ENCODE results near the gene STN1. TPM values are rescaled to one million over a fixed set of nuclear protein-coding genes. Genes with fewer than 3 reads are reported as not detected.
"Not testable (repeated sequence)": the region's sequence is repeated elsewhere in the genome, so short reads cannot be mapped to it uniquely, and the experiment has no call there.

The STN1 gene
- total and polyA plus RNA-seq, 5 experiments from 2014 or later: 41.8 to 103 (median 89.3) TPM

DNA sequence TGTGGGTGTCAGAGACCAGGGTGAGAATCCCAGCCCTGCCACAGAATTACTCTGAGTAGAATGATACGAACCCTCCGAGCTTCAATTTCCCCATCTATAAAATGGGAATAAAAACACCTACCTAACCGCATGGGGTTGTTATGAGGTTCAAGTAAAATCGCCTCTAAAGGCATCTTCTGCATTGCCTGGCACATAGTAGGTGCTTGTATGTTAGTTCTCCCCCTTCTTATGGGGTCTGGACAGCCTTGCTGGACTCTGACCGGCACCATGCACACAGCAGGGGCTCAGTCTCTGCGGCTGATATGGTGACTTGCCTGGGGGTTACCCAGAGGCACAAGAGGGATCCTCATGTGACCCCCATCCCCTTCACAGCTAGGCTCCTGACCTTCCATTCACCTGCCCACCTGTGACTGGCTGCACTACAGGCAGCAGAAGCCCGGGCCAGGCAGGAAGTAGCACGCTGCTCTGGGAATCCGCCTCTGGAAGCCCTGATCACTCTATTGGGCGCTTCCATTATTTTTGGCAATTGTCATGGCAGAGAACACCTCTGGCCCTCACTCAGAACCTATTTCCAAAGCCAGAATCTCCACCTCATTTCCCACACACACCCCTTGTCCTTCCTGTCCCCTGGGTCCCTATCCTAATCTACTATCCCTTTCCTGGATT, 68.6 kb downstream of the STN1 start:
- Mint-ChIP-seq H3K36me3 (no peaks in the 10 kb centered on the region), H3K27ac (no peak overlapping the region), H3K9me3 (no peaks in the 10 kb centered on the region), H3K4me1 (peaks cover 13 to 33% (median 25%) of the 10 kb centered on the region in 4 donors), H3K27me3 (peaks cover 15 to 44% (median 22%) of the 10 kb centered on the region in 5 donors), H3K4me3 (no peak overlapping the region)
- POLR2A ChIA-PET: no interaction called here
- DNase-seq (no peak), ATAC-seq (no peak)

DNA sequence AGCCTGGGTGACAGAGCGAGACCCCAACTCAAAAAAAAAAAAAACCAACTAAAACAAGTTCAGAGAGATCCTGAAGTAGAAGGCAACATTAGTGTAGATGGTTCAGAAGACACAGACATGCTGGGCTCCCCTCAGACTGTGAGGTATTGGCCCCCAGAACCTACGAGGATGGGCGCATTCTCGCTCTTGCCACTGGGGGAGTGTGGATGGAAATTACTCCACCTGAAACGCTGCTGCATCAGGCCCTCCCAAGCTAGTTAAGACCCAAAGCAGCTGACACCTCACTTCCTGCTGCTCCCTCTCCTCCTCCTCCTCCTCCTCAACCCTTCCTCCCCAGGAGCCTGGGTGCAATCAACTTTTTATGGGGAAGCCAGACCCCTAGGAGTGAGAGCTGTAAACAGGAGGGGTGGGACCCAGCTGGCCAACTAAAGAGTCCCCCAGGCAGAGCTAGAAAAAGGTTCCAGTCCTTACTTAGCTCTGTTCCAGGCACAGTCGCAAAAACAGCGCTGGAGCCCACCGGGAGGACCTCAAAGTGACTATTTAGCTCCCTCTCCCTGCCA, 70.0 kb downstream of the STN1 start:
- POLR2A ChIA-PET: interaction anchor here (0.6 kb wide), 1 partner anchor 84 kb away, joined by 3 read pairs; no protein-coding TSS in a partner anchor
- Mint-ChIP-seq H3K36me3 (no peaks in the 10 kb centered on the region), H3K4me3 (no peak overlapping the region), H3K27me3 (peaks cover 5 to 31% (median 9%) of the 10 kb centered on the region in 5 donors), H3K27ac (no peak overlapping the region), H3K9me3 (no peaks in the 10 kb centered on the region), H3K4me1 (peaks cover 11 to 26% (median 20%) of the 10 kb centered on the region in 4 donors)
- DNase-seq (no peak), ATAC-seq (peak in 1 of 2 donors; percentile 40)

DNA sequence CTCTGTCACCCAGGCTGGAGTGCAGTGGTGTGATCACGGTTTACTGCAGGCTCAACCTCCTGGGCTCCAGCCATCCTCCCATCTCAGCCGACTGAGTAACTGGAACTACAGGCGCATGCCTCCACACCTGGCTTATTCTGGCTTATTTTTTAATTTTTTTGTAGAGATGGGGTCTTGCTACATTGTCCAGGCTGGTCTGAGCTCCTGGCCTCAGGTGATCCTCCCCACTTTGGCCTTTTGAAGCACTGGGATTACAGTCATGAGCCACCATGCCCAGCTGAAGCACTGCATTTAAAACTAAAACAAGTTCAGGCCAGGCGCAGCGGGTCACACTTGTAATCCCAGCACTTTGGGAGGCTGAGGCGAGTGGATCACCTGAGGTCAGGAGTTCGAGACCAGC, 70.6 kb downstream of the STN1 start:
- Mint-ChIP-seq H3K9me3 (no peaks in the 10 kb centered on the region), H3K27ac (no peak overlapping the region), H3K4me3 (no peak overlapping the region), H3K27me3 (peaks cover 3 to 27% (median 7%) of the 10 kb centered on the region in 5 donors), H3K4me1 (peaks cover 11 to 26% (median 20%) of the 10 kb centered on the region in 4 donors), H3K36me3 (no peaks in the 10 kb centered on the region)
- no peak for ATAC-seq
- POLR2A ChIA-PET: no interaction called here
- no peak for DNase-seq

DNA sequence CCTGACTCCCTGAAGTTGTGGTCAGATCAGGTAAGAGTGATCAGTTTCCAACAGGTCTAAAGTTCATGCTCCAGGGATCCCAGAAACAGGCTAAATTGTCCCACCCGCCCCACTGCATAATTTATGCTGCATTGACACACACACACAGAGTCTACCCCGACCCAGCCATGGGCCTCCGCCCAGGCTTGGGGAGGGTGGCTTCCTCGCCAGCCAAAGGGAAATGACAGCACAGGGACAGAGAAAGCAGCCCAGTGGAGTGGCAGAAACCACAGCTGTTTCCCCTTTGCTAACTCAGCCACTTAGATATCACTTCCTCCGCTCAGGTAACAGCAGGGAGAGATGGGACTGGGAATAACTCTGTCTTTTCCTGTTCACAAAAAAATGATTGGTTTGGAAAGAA, 72.0 kb downstream of the STN1 start:
- POLR2A ChIA-PET: no interaction called here
- no peaks in the 10 kb centered on the region for H3K36me3 Mint-ChIP-seq
- no peaks in the 10 kb centered on the region for H3K9me3 Mint-ChIP-seq
- peak overlapping the region; percentile 17 to 74 (median 42) for H3K4me3 Mint-ChIP-seq
- peak in 4 of 10 donors; percentile 23 to 34 (median 31) for DNase-seq
- peaks cover 11 to 26% (median 20%) of the 10 kb centered on the region in 4 donors for H3K4me1 Mint-ChIP-seq
- H3K27me3 Mint-ChIP-seq: peaks cover 3 to 27% (median 5%) of the 10 kb centered on the region in 5 donors
- peak; percentile 86 to 91 for ATAC-seq
- peak overlapping the region in 9 of 10 donors; percentile 8 to 70 (median 52) for H3K27ac Mint-ChIP-seq

DNA sequence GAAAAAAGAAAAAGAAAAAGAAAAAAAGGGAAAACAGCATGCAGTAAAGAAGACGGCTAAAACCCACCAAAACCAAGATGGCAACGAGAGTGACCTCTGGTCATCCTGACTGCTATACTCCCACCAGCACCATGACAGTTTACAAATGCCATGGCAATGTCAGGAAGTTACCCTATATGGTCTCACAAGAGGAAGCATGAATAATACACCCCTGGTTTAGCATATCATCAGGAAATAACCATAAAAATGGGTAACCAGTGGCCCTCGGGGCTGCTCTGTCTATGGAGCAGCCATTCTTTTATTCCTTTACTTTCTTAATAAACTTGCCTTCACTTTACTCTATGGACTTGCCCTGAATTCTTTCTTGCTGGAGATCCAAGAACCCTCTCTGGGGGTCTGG, 72.6 kb downstream of the STN1 start:
- POLR2A ChIA-PET, ATAC-seq: not testable (repeated sequence)
- H3K27ac Mint-ChIP-seq: peak overlapping the region in 4 of 10 donors; percentile 27 to 70 (median 58)

DNA sequence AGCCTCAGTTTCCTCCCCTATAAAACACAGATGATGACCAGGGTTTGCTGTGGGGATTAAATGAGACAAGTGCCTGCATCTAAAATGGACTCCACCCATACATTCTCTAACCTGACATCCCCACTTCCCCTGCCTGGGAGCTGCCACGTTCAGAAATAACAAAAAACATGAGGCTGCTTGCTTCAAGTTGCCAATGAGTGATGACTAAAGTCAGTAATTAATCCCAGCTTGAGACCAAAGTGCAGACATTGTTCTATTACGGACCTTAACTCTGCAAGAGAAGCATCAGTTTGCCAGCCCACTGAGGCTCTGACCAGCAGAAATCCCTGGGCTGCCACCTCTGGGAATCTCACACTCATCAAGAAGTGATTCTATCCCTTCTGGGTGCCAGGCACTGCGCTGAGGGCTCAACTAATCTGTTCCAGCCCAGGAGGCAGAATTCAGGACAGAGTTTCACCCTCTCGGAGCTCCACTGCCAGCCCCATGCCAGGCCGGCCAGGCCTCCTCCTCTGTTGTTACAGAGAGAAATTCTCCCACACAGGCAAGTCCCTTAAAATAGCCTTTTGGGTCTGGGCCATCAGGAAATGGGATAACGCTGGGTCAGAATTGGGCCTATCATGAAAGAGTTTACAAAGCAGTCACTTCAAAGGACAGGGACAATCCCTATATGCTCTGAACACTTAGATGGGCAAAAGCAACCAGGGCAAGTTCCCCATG, 74.0 kb downstream of the STN1 start:
- POLR2A ChIA-PET: no interaction called here
- Mint-ChIP-seq H3K27ac (no peak overlapping the region), H3K27me3 (peaks cover 0 to 10% (median 3%) of the 10 kb centered on the region in 5 donors), H3K36me3 (no peaks in the 10 kb centered on the region), H3K4me1 (peaks cover 11 to 23% (median 18%) of the 10 kb centered on the region in 4 donors), H3K9me3 (no peaks in the 10 kb centered on the region), H3K4me3 (no peak overlapping the region)
- ATAC-seq (no peak), DNase-seq (no peak)

More for the DNA sequence above, 72.6 kb downstream of the STN1 start:
- not testable (repeated sequence) for H3K9me3 Mint-ChIP-seq, H3K36me3 Mint-ChIP-seq, DNase-seq
- H3K4me3 Mint-ChIP-seq: peak overlapping the region in 3 of 10 donors; percentile 33 to 74 (median 43)
- H3K4me1 Mint-ChIP-seq: peaks cover 11 to 23% (median 19%) of the 10 kb centered on the region in 4 donors
- peaks cover 3 to 21% (median 5%) of the 10 kb centered on the region in 5 donors for H3K27me3 Mint-ChIP-seq

DNA sequence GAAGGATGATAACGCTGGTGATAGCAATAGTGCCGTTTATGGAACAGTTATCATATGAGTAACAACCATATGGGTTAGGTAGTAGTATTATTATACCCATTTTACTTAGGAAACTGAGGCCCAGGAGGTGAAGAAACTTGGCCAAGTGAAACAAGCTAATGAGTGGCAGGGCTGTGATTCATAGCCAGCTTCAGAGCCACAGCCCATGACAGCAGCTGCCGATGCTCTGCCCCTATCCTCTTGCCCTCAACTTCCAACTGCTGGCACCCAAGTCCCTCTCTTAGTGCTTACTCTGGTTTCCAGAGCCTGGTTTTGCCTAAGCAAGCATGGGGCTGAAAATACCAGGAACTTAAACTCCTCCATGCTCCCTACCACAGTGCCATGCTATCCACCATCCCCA, 74.9 kb downstream of the STN1 start:
- POLR2A ChIA-PET: interaction anchor here (1.0 kb wide), 1 partner anchor 75 kb away, joined by 3 read pairs; no protein-coding TSS in a partner anchor
- Mint-ChIP-seq H3K4me1 (peaks cover 11 to 20% (median 16%) of the 10 kb centered on the region in 4 donors), H3K27ac (peak overlapping the region in 1 of 10 donors; percentile 43), H3K9me3 (no peaks in the 10 kb centered on the region), H3K36me3 (no peaks in the 10 kb centered on the region), H3K27me3 (peaks cover 0 to under 1% (median 0%) of the 10 kb centered on the region in 5 donors), H3K4me3 (no peak overlapping the region)
- no peak for DNase-seq
- ATAC-seq: no peak

DNA sequence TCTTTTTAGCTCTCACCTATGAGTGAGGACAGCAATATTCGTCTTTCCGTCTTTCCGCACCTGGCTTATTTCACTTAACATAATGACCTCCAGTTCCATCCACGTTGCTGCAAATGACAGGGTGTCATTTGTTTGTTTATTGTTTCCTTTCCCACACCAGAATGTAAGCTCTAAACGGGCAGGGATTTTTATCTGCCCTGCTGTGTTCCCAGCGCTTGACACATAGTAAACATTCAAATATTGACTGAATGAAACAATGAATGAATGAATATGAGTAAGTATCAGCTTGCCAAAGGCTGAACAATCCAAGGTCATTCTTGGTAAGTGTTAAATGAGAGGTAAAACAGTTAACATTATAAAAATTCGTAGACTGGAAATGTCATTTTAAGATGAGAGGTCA, 75.4 kb downstream of the STN1 start:
- no peak for DNase-seq
- peaks cover 11 to 20% (median 16%) of the 10 kb centered on the region in 4 donors for H3K4me1 Mint-ChIP-seq
- no peak overlapping the region for H3K4me3 Mint-ChIP-seq
- no peaks in the 10 kb centered on the region for H3K9me3 Mint-ChIP-seq
- H3K36me3 Mint-ChIP-seq: no peaks in the 10 kb centered on the region
- POLR2A ChIA-PET: interaction anchor here (1.0 kb wide), 1 partner anchor 75 kb away, joined by 3 read pairs; no protein-coding TSS in a partner anchor
- ATAC-seq: no peak
- H3K27me3 Mint-ChIP-seq: no peaks in the 10 kb centered on the region
- no peak overlapping the region for H3K27ac Mint-ChIP-seq

DNA sequence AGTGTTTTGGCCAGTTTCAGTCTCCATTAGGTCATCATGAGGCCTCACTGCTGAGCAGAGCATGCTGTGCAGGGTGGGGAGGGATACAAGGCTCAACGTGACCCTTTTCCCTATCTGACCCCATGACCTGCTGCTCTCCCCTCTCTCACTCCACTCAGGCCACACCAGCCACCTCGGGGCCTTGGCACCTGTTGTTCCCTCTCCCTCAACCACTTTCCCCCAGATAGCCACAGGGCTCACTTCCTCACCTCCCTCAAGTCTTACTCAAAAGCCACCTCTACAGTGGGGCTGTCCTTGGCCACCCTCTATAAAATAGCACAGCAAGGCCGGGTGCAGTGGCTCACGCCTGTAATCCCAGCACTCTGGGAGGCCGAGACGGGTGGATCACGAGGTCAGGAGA, 76.5 kb downstream of the STN1 start:
- no peak for DNase-seq
- POLR2A ChIA-PET: no interaction called here
- Mint-ChIP-seq H3K36me3 (no peaks in the 10 kb centered on the region), H3K9me3 (no peaks in the 10 kb centered on the region), H3K27ac (no peak overlapping the region), H3K27me3 (no peaks in the 10 kb centered on the region), H3K4me1 (peaks cover 10 to 15% (median 12%) of the 10 kb centered on the region in 4 donors), H3K4me3 (no peak overlapping the region)
- no peak for ATAC-seq

DNA sequence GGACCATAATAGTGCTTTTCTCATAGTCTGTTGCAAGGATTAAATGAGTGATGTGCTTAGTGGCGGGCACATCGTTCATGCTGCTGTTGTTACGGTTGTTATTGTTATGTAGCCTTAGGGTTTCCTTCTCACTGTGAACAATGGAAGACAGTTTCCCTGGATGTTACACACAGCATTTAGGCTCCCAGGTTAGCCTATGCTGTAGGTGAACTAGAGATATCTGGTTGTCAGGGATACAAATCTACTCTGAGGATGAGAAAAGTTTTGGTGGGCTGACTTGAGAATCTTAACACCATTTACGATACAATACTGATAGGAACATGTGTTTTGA, 77.3 kb downstream of the STN1 start:
- Mint-ChIP-seq H3K4me1 (peaks cover 3 to 7% (median 5%) of the 10 kb centered on the region in 4 donors), H3K9me3 (no peaks in the 10 kb centered on the region), H3K36me3 (no peaks in the 10 kb centered on the region), H3K4me3 (no peak overlapping the region), H3K27me3 (no peaks in the 10 kb centered on the region), H3K27ac (no peak overlapping the region)
- POLR2A ChIA-PET: no interaction called here
- ATAC-seq (no peak), DNase-seq (no peak)

DNA sequence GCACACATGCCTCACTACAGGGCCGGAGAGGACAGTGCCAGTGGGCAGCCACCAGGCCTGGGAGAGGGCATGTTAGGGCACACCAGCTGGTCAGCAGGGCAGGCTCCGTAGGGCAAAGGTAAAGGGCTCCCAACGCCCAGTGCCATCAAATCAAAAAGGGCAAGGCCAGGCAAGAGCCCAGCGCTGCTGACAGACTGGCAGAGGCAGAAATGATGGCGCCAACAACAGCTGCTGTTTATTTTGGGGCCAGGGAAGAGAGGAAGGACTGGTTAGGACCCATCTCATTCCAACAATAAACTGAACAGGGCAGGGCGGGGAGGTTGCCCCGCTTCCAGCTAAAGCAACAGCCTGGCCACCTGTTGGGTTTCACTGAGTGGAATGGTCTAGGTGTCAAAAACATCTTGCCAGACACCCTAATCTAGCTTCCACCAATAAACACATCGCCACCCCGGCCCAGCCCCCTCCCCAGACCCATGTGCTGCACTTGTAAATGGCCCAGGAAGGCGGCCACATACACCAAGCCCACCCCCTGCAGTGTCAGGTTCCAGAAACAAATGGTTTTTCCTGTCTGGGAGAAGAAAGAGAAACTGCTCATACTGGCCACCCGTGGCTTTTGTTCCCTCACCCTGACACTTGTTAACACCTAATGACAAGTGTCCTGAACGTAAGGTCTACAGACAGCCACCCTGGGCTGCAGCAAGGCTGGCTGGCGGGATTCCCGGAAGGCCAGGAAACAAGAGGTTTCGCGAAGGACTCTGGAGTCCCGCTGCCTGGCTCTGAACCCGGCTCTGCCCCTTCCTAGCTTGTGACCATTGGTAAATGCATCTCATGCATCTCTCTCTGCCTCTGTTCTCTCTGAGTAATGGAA, 77.9 kb downstream of the STN1 start:
- no peak for ATAC-seq
- H3K27ac Mint-ChIP-seq: peak overlapping the region in 1 of 10 donors; percentile 21

DNA sequence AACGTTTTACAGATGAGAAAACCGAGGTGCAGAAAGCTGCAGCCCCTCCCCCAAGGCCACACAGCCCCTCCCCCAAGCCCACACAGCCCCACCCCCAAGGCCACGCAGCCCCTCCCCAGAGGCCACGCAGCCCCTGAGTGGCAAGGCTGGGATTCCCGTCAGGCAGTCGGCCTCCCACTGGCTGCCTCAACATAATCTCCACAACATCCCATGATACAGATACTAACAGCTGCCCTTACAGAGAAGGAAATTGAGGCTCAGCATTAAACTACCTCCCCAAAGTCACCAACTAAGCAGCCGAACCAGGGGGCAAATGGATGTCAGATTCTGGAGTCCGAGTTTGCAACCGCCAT, 78.5 kb downstream of the STN1 start:
- H3K9me3 Mint-ChIP-seq: no peaks in the 10 kb centered on the region
- no peak for ATAC-seq
- peaks cover 0 to 2% (median 0%) of the 10 kb centered on the region in 4 donors for H3K4me1 Mint-ChIP-seq
- no peaks in the 10 kb centered on the region for H3K27me3 Mint-ChIP-seq
- no peaks in the 10 kb centered on the region for H3K36me3 Mint-ChIP-seq
- DNase-seq: no peak
- no peak overlapping the region for H3K4me3 Mint-ChIP-seq
- POLR2A ChIA-PET: no interaction called here
- H3K27ac Mint-ChIP-seq: no peak overlapping the region

More for the DNA sequence above, 77.9 kb downstream of the STN1 start:
- H3K4me1 Mint-ChIP-seq: peaks cover 0 to 2% (median under 1%) of the 10 kb centered on the region in 4 donors
- no peaks in the 10 kb centered on the region for H3K9me3 Mint-ChIP-seq
- no peak for DNase-seq
- POLR2A ChIA-PET: no interaction called here
- H3K27me3 Mint-ChIP-seq: no peaks in the 10 kb centered on the region
- H3K4me3 Mint-ChIP-seq: no peak overlapping the region
- no peaks in the 10 kb centered on the region for H3K36me3 Mint-ChIP-seq

Measured in naive thymus-derived CD8-positive, alpha-beta T cell (primary cell).